ENCODE results near the gene NCR2.

NCR2 gene

DNA sequence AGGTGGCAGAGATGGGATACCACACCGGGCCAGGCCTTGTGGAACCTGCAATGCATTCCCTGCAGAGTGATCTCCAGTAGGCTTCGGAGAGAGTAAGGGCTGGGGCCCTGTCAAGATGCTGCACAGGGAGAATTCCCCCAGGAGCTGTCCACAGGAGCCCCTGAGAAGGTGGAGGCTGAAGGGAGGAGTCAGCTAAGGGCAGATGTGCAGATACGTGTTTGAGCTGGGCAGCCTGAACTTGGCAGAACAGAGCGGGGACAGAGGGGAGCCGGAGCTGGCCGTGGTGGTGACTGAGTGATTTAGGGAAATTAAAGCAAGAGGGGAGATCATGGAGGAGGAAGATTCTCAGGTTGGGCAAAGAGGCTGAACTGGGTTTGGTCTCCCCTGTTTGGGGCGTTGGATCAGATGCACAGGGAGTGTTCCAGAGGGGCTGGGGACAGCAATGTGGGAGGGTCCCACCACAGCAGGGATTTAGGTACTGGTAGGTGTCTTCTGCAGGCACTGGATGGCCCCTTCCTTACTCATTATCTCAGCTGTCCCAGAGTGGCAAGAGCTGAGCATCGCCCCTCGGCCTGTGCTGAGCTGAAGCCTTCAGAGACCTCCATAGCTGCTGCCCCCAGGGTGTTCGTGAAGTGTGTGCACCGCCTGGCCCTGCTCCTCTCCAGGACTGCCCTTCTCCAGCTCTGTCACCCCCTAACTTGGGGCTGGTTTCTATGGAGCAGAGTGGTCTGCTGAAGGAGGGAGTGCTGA lies 3.8 kb upstream of the NCR2 start:
- TF ChIP-seq, protein P1, sequence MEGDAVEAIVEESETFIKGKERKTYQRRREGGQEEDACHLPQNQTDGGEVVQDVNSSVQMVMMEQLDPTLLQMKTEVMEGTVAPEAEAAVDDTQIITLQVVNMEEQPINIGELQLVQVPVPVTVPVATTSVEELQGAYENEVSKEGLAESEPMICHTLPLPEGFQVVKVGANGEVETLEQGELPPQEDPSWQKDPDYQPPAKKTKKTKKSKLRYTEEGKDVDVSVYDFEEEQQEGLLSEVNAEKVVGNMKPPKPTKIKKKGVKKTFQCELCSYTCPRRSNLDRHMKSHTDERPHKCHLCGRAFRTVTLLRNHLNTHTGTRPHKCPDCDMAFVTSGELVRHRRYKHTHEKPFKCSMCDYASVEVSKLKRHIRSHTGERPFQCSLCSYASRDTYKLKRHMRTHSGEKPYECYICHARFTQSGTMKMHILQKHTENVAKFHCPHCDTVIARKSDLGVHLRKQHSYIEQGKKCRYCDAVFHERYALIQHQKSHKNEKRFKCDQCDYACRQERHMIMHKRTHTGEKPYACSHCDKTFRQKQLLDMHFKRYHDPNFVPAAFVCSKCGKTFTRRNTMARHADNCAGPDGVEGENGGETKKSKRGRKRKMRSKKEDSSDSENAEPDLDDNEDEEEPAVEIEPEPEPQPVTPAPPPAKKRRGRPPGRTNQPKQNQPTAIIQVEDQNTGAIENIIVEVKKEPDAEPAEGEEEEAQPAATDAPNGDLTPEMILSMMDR (IDR thresholded peaks at IDR 0.05): no peak
- DNase-seq (ENCODE audit: low spot score): no peak
- no peak overlapping the region for H3K4me3 ChIP-seq
- no peak overlapping the region for H3K27ac ChIP-seq

DNA sequence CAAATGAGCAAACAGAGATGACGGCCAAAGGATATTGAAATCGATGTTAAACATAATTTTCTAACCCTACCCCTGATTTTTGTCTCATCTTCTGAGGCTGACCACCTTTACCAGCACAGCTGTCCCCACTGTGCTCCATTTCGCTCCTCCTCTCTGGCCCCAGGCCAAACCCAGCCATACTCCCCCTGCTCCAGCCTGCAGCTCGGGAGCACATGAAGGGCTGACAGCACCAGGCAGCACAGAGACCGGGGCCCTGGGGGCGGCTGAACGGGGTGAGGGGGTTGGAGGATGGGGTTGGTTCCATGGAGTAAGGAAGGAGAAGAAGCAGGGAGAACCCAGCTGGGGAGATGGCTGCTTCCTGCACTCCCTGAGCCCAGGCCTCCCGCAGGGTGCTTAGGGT lies 3.2 kb upstream of the NCR2 start:
- no peak for DNase-seq (ENCODE audit: low spot score)
- TF ChIP-seq, protein P1 (IDR thresholded peaks at IDR 0.05): no peak
- Histone ChIP-seq H3K27ac (no peak overlapping the region), H3K4me3 (no peak overlapping the region)

DNA sequence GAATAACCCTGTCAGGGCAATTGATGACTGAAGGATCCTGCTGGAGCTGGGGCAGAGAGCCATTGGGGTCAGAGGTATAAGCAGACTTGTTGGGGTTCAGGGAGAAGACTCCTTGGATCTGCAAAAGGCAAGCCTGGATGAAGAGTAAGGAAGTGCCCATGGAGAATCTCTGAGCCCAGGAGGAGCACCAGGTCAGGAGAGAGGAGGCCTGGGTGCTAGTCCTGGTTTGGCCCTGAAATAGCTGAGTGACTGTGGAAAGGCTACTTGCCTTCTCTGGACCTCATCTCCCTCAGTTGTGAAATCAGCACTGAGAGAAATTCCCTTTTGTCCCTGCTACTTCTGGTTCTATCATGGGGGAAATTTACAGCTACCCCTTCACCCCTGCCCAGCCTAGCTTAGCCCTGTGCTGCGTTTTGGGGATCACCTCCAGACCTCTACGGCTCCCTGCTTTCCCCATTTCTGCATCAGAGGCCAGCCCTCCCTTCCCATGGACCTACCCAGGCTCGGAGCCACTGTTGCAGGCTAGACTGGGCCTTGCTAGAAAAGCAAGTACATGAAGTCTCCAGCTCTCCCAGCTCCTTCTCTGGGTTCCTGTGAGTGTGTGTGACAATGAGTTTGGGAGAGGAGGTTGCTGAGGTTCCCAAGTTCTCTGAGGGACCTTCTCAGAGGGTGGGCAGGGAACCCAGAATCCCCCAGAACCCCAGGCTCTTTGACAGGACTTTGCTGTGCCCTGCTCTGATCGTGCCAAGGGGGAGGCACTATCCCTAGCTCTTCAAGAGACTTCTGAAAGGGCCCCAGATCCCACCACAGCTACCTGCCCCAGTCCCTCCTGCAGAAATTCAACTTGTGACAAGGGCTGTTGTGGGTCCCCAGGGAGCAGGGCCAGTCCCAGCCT lies 2.3 kb upstream of the NCR2 start:
- TF ChIP-seq, protein P1 (IDR thresholded peaks at IDR 0.05): no peak
- H3K27ac ChIP-seq: no peak overlapping the region
- no peak overlapping the region for H3K4me3 ChIP-seq
- no peak for DNase-seq (ENCODE audit: low spot score)

DNA sequence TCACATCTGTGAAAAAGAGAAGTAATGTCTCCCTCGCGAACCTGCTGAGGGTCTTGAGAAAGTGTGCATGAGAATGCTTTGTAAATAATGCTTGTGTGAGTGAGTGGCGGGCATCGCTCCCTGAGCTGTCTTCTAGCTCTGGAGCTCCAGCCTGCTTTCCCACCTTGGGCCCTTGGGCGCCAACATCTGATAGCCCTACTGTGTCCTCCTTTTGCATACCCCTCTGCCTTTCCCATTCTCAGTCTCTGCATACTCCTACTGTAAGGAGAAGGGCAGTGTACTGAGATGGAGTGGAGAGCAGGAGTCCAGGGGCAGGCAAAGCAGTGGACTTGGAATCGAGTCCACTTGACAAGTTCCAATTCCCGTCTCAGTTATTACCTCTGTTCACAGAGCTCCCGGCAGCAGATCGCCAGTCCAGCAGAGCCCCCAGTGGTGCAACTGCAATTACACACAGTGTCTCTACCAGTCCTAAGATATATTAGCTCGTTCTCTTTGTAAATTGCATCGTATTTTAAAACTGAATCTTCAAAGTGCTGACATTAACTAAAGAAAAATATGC lies 847 bp upstream of the NCR2 start:
- Histone ChIP-seq H3K4me3 (no peak overlapping the region), H3K27ac (no peak overlapping the region)
- TF ChIP-seq, protein P1 (IDR thresholded peaks at IDR 0.05): no peak
- DNase-seq (ENCODE audit: low spot score): no peak

DNA sequence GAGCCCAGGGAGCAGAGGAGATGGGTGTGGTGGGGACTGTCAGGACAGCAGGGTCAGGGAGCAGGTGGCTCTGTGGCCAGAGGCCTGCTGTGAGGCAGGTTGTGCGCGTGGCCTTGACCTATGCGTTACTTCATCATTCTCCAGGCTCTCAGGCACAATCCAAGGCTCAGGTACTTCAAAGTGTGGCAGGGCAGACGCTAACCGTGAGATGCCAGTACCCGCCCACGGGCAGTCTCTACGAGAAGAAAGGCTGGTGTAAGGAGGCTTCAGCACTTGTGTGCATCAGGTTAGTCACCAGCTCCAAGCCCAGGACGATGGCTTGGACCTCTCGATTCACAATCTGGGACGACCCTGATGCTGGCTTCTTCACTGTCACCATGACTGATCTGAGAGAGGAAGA lies 535 bp downstream of the NCR2 start:
- H3K4me3 ChIP-seq: no peak overlapping the region
- DNase-seq (ENCODE audit: low spot score): no peak
- H3K27ac ChIP-seq: no peak overlapping the region
- TF ChIP-seq, protein P1 (IDR thresholded peaks at IDR 0.05): no peak

DNA sequence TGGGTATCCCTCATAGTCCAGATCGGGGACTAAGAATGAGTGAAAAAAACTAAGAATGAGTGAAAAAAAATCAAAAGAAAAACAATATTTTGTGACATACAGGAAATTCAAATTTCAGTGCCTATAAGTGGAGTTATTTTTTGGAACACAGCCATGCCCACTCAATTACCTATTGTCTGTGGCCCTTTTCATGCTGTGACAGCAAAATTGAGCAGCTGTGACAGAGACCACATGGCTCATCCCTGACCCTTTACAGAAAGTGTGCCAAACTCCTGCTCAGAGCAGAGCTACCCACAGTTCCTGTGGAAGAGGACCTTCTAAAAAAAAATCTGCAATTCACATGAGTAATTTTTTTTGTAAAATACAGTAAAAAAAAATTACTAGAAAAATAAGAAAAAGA lies 1.4 kb downstream of the NCR2 start:
- Histone ChIP-seq H3K4me3 (no peak overlapping the region), H3K27ac (no peak overlapping the region)
- TF ChIP-seq, protein P1 (IDR thresholded peaks at IDR 0.05): no peak
- no peak for DNase-seq (ENCODE audit: low spot score)
